SIG-M5 treated with dmso at 0.1 percent for 504 hours (cell line): Measurements from ENCODE around the gene FBLIM1.
A peak's percentile ranks its signal among the peaks of the same experiment; 100 is the strongest.

Experiments
- DNase-seq: peaks from one replicate; lab custom pipeline; 2025; ENCODE audit not compliant: unreplicated experiment; lab: John Stamatoyannopoulos, UW

The FBLIM1 gene

GRCh38 chr1:15730936-15731335 is 27.7 kb upstream of the FBLIM1 start:
- no peak for DNase-seq

- no peak for DNase-seq
These were observed 26.6 kb upstream of the FBLIM1 start for GRCh38 chr1:15731735-15732685.

GRCh38 chr1:15732686-15733081 is 25.9 kb upstream of the FBLIM1 start:
- no peak for DNase-seq

GRCh38 chr1:15733218-15733725 is 25.3 kb upstream of the FBLIM1 start:
- no peak for DNase-seq

- no peak for DNase-seq
These were observed 24.8 kb upstream of the FBLIM1 start for GRCh38 chr1:15733726-15734226.

GRCh38 chr1:15734296-15734695 is 24.3 kb upstream of the FBLIM1 start:
- DNase-seq: no peak

- no peak for DNase-seq
These were observed 23.7 kb upstream of the FBLIM1 start for GRCh38 chr1:15734901-15735300.

GRCh38 chr1:15735304-15736037 is 23.1 kb upstream of the FBLIM1 start:
- DNase-seq: peak; percentile 12

- DNase-seq: no peak
These were observed 22.3 kb upstream of the FBLIM1 start, which contains the start of gene SLC25A34 for GRCh38 chr1:15736038-15736891. TSS of gene SLC25A34 (plus strand) at chr1:15736258. CDS start at chr1:15736486, 228 bp downstream.

GRCh38 chr1:15736892-15737261 is 21.7 kb upstream of the FBLIM1 start:
- DNase-seq: no peak

GRCh38 chr1:15737324-15738319 is 21.0 kb upstream of the FBLIM1 start:
- DNase-seq: no peak

GRCh38 chr1:15738416-15739113 is 20.0 kb upstream of the FBLIM1 start:
- DNase-seq: no peak

- no peak for DNase-seq
These were observed 19.3 kb upstream of the FBLIM1 start for GRCh38 chr1:15739259-15739658.

GRCh38 chr1:15739745-15740144 is 18.9 kb upstream of the FBLIM1 start:
- no peak for DNase-seq

GRCh38 chr1:15740924-15741850 is 17.4 kb upstream of the FBLIM1 start:
- DNase-seq: peak; percentile 49

- no peak for DNase-seq
These were observed 16.2 kb upstream of the FBLIM1 start, which contains the start of gene TMEM82 for GRCh38 chr1:15742339-15742801. TSS of gene TMEM82 (plus strand) at chr1:15742499. CDS start at chr1:15742560, 61 bp downstream.

- DNase-seq: no peak
These were observed 14.4 kb upstream of the FBLIM1 start for GRCh38 chr1:15744122-15744679.
